HG03097 (cell line): ENCODE results near the gene INS.

ENCODE experiments used
- ATAC-seq: cut with Tn5 transposase; IDR thresholded peaks from one replicate; pipeline ENCODE4 v1.9.1; 2021; ENCODE audit not compliant: unreplicated experiment, low FRiP score

INS gene

GRCh38 chr11:2160736-2161259, at the start of gene INS:
INS (minus strand) TSS chr11:2161209; CDS start chr11:2160971, 238 bp downstream.
- ATAC-seq, result no peak

GRCh38 chr11:2210366-2211112, 49.5 kb upstream of the INS start:
- ATAC-seq, result no peak

GRCh38 chr11:2209900-2210321, 48.9 kb upstream of the INS start:
- ATAC-seq, result no peak

GRCh38 chr11:2209370-2209801, 48.4 kb upstream of the INS start:
- no peak for ATAC-seq

- no peak for ATAC-seq
These were observed 47.8 kb upstream of the INS start for GRCh38 chr11:2208691-2209369.

GRCh38 chr11:2207773-2208621, 47.0 kb upstream of the INS start:
- ATAC-seq, result no peak

- ATAC-seq, result no peak
These were observed 46.2 kb upstream of the INS start for GRCh38 chr11:2207212-2207611.

- ATAC-seq, result no peak
These were observed 45.1 kb upstream of the INS start for GRCh38 chr11:2205981-2206690.

- ATAC-seq, result no peak
These were observed 44.3 kb upstream of the INS start for GRCh38 chr11:2205214-2205720.

GRCh38 chr11:2204361-2205213, 43.6 kb upstream of the INS start:
- ATAC-seq, result no peak

- ATAC-seq, result no peak
These were observed 42.6 kb upstream of the INS start for GRCh38 chr11:2203440-2204259.

- no peak for ATAC-seq
These were observed 42.0 kb upstream of the INS start for GRCh38 chr11:2202900-2203439.

- no peak for ATAC-seq
These were observed 41.3 kb upstream of the INS start for GRCh38 chr11:2202071-2202899.

- ATAC-seq, result no peak
These were observed 40.5 kb upstream of the INS start for GRCh38 chr11:2201542-2201941.

GRCh38 chr11:2200957-2201519, 40.0 kb upstream of the INS start:
- ATAC-seq, result no peak

GRCh38 chr11:2200536-2200935, 39.5 kb upstream of the INS start:
- ATAC-seq, result no peak
